GM21786 (cell line): ENCODE data around the gene LRIG1.
A peak's percentile ranks its signal among the peaks of the same experiment; 100 is the strongest.

Experiments
- ATAC-seq: cut with Tn5 transposase; IDR thresholded peaks from one replicate; pipeline ENCODE4 v1.9.1; 2021; ENCODE audit not compliant: unreplicated experiment

LRIG1 gene

GRCh38 chr3:66393333-66394005, 107.4 kb downstream of the LRIG1 start:
- ATAC-seq = peak; percentile 12

GRCh38 chr3:66392966-66393332, 107.9 kb downstream of the LRIG1 start:
- no peak for ATAC-seq

GRCh38 chr3:66392512-66392911, 108.3 kb downstream of the LRIG1 start:
- ATAC-seq = no peak

- ATAC-seq = peak; percentile 14
Measured at GRCh38 chr3:66390013-66390412, 110.8 kb downstream of the LRIG1 start.

- ATAC-seq = peak; percentile 41
Measured at GRCh38 chr3:66386925-66387650, 113.7 kb downstream of the LRIG1 start.

GRCh38 chr3:66386011-66386924, 114.6 kb downstream of the LRIG1 start:
- ATAC-seq = peak; percentile 84

- no peak for ATAC-seq
Measured at GRCh38 chr3:66385066-66385465, 115.8 kb downstream of the LRIG1 start.

GRCh38 chr3:66383998-66384745, 116.7 kb downstream of the LRIG1 start:
- no peak for ATAC-seq

GRCh38 chr3:66383023-66383422, 117.8 kb downstream of the LRIG1 start:
- no peak for ATAC-seq

GRCh38 chr3:66382142-66382541, 118.7 kb downstream of the LRIG1 start:
- ATAC-seq = no peak

GRCh38 chr3:66381626-66382025, 119.2 kb downstream of the LRIG1 start:
- ATAC-seq = no peak

- no peak for ATAC-seq
Measured at GRCh38 chr3:66380200-66380932, 120.5 kb downstream of the LRIG1 start.

GRCh38 chr3:66379565-66379964, 121.3 kb downstream of the LRIG1 start:
- ATAC-seq = no peak

- no peak for ATAC-seq
Measured at GRCh38 chr3:66378256-66378655, 122.6 kb downstream of the LRIG1 start.

GRCh38 chr3:66377800-66378199, 123.0 kb downstream of the LRIG1 start:
- no peak for ATAC-seq

- ATAC-seq = no peak
Measured at GRCh38 chr3:66376568-66376967, 124.3 kb downstream of the LRIG1 start.

- ATAC-seq = no peak
Measured at GRCh38 chr3:66372681-66373350, 128.0 kb downstream of the LRIG1 start.

GRCh38 chr3:66371432-66371831, 129.4 kb downstream of the LRIG1 start:
- ATAC-seq = no peak

- no peak for ATAC-seq
Measured at GRCh38 chr3:66370179-66370578, 130.6 kb downstream of the LRIG1 start.

- ATAC-seq = no peak
Measured at GRCh38 chr3:66367979-66368378, 132.8 kb downstream of the LRIG1 start.
